Middle frontal gyrus (tissue), 1 donor: ENCODE measurements around the gene SSRP1.
"Not testable (repeated sequence)": the region's sequence is repeated elsewhere in the genome, so short reads cannot be mapped to it uniquely, and the experiment has no call there.

Experiments used
- DNase-seq: peaks from one replicate; pipeline ENCODE4 v3.0.0-alpha.2; 2015; ENCODE audit warnings: low spot score; ENCODE audit errors: extremely low spot score

The SSRP1 gene

GRCh38 chr11:57336856-57337255 lies 1.2 kb upstream of the SSRP1 start:
- DNase-seq: not testable (repeated sequence)

GRCh38 chr11:57336111-57336666 lies 497 bp upstream of the SSRP1 start:
- DNase-seq: no peak

GRCh38 chr11:57335023-57335342 lies 709 bp downstream of the SSRP1 start:
- DNase-seq: no peak

GRCh38 chr11:57332694-57333440 lies 2.8 kb downstream of the SSRP1 start:
- DNase-seq: no peak

GRCh38 chr11:57331720-57332119 lies 4.0 kb downstream of the SSRP1 start:
- no peak for DNase-seq

GRCh38 chr11:57330029-57330428 lies 5.7 kb downstream of the SSRP1 start:
- no peak for DNase-seq

- no peak for DNase-seq
Observed at GRCh38 chr11:57327721-57328120, 8.0 kb downstream of the SSRP1 start.

GRCh38 chr11:57325735-57326048 lies 10.0 kb downstream of the SSRP1 start:
- DNase-seq: no peak

GRCh38 chr11:57324886-57325734 lies 10.6 kb downstream of the SSRP1 start, which contains the start of gene TNKS1BP1:
Gene TNKS1BP1 (minus strand): TSS chr11:57324952. CDS start chr11:57321885, 3,067 bp downstream.
- peak; percentile 90 for DNase-seq

- DNase-seq: no peak
Observed at GRCh38 chr11:57324154-57324885, 11.4 kb downstream of the SSRP1 start.

GRCh38 chr11:57323855-57324153 lies 11.9 kb downstream of the SSRP1 start:
- DNase-seq: no peak

GRCh38 chr11:57323167-57323854 lies 12.4 kb downstream of the SSRP1 start:
- no peak for DNase-seq

GRCh38 chr11:57322256-57323166 lies 13.2 kb downstream of the SSRP1 start:
- DNase-seq: peak; percentile 56

GRCh38 chr11:57321388-57322255 lies 14.1 kb downstream of the SSRP1 start:
- no peak for DNase-seq

- no peak for DNase-seq
Observed at GRCh38 chr11:57320719-57321387, 14.8 kb downstream of the SSRP1 start.

GRCh38 chr11:57320067-57320718 lies 15.5 kb downstream of the SSRP1 start:
- no peak for DNase-seq

GRCh38 chr11:57318178-57318577 lies 17.5 kb downstream of the SSRP1 start:
- DNase-seq: no peak

GRCh38 chr11:57316017-57316416 lies 19.7 kb downstream of the SSRP1 start:
- no peak for DNase-seq
